GM23248 (cell line): ENCODE results near the gene EPN2. TPM values are rescaled to one million over a fixed set of nuclear protein-coding genes. Genes with fewer than 3 reads are reported as not detected.

Experiments
- DNase-seq: peaks from one replicate; pipeline ENCODE4 v3.0.0-alpha.2; 2015
- H2AFZ ChIP-seq: fragments of 200-600 bp; sonication (generic); 2 replicates; pipeline ENCODE4 v1.6.1; 2016; ENCODE audit warnings: antibody characterized with exemption
- H3F3A ChIP-seq: fragments of 200-600 bp; sonication (generic); 2 replicates; pipeline ENCODE4 v1.6.1; 2016; ENCODE audit warnings: mild to moderate bottlenecking, antibody characterized with exemption, mixed run types; ENCODE audit not compliant: insufficient read depth
- H3K27ac ChIP-seq: fragments of 200-600 bp; sonication (generic); 2 replicates; pipeline ENCODE4 v1.5.1; 2016; ENCODE audit warnings: mild to moderate bottlenecking
- H3K27me3 ChIP-seq: fragments of 200-600 bp; sonication (generic); replicated peaks from 2 replicates; pipeline ENCODE4 v1.6.1; 2016; ENCODE audit warnings: mild to moderate bottlenecking; ENCODE audit not compliant: insufficient read depth
- H3K36me3 ChIP-seq: fragments of 200-600 bp; sonication (generic); 2 replicates; pipeline ENCODE4 v1.6.1; 2016; ENCODE audit warnings: low read depth, mild to moderate bottlenecking
- H3K4me1 ChIP-seq: fragments of 200-600 bp; sonication (generic); 2 replicates; pipeline ENCODE4 v1.6.1; 2016; ENCODE audit warnings: mild to moderate bottlenecking; ENCODE audit not compliant: insufficient read depth
- H3K4me2 ChIP-seq: fragments of 200-600 bp; sonication (generic); one replicate; pipeline ENCODE4 v1.6.1; 2016; ENCODE audit warnings: mild to moderate bottlenecking; ENCODE audit not compliant: unreplicated experiment
- H3K4me3 ChIP-seq: fragments of 200-600 bp; sonication (generic); 2 replicates; pipeline ENCODE4 v1.5.1; 2016; ENCODE audit warnings: mild to moderate bottlenecking
- H3K79me2 ChIP-seq: fragments of 200-600 bp; sonication (generic); 2 replicates; pipeline ENCODE4 v1.6.1; 2016; ENCODE audit warnings: mild to moderate bottlenecking; ENCODE audit not compliant: insufficient read depth
- H3K9ac ChIP-seq: fragments of 200-600 bp; sonication (generic); 2 replicates; pipeline ENCODE4 v1.6.1; 2016; ENCODE audit warnings: mild to moderate bottlenecking
- H3K9me2 ChIP-seq: fragments of 200-600 bp; sonication (generic); 2 replicates; pipeline ENCODE4 v1.6.1; 2016; ENCODE audit warnings: mixed run types, mild to moderate bottlenecking, moderate library complexity; ENCODE audit not compliant: insufficient read depth
- H3K9me3 ChIP-seq: fragments of 200-600 bp; sonication (generic); one replicate; pipeline ENCODE4 v1.6.1; 2017; ENCODE audit warnings: low read depth
- H4K20me1 ChIP-seq: fragments of 200-600 bp; sonication (generic); 2 replicates; pipeline ENCODE4 v1.6.0; 2016; ENCODE audit not compliant: insufficient read depth
- EZH2 ChIP-seq: fragments of 200-600 bp; sonication (generic); IDR thresholded peaks from 2 replicates; pipeline ENCODE4 v1.6.1; 2018; ENCODE audit warnings: antibody characterized with exemption, mild to moderate bottlenecking; ENCODE audit not compliant: insufficient read depth, poor library complexity, severe bottlenecking
- EZH2phosphoT487 ChIP-seq: fragments of 200-600 bp; sonication (generic); IDR thresholded peaks from 2 replicates; pipeline ENCODE4 v1.6.1; 2018; ENCODE audit warnings: antibody characterized with exemption, moderate library complexity, mild to moderate bottlenecking, low read depth; ENCODE audit not compliant: insufficient read depth
- WGBS, 2 experiments: methylation state at CpG; one replicate each; pipeline ENCODE4 v1.1.6; 2015 to 2017; ENCODE audit warnings: low lambda C conversion rate in 2 of 2, low coverage in 1 of 2; ENCODE audit errors: missing lambda C conversion rate in 2 of 2; 5-methylcytosine and 5-hydroxymethylcytosine counted together
- in situ Hi-C: fragments of 300-500 bp; cut with MboI; formaldehyde crosslinking; loops from 2 replicates; pipeline ENCODE4 v1.15.0; 2020
- polyA plus RNA-seq: library from polyadenylated mRNA; unstranded; fragments of >200 nt; fragmentation: Nextera tagmentation; extraction: Ambion mirVana; gene quantifications from 2 replicates; pipeline ENCODE4 v1.2.1, GENCODE V29; 2016
- total RNA-seq: library from RNA; depleted of rRNA; stranded (reverse); fragments of >200 nt; shearing (Covaris generic); gene quantifications from 2 replicates; pipeline ENCODE4 v1.2.3, GENCODE V29; 2014

Gene EPN2
- total and polyA plus RNA-seq, 2 experiments from 2014 or later: 25.3 to 54.0 TPM

- no peak for TF ChIP-seq EZH2phosphoT487
- no peak for TF ChIP-seq EZH2
- no peak overlapping the region for H3K27ac ChIP-seq
- in situ Hi-C loops: no loop called here
Observed at GRCh38 chr17:19338031-19338990, 101.1 kb downstream of the EPN2 start.

GRCh38 chr17:19339341-19339815 lies 102.2 kb downstream of the EPN2 start:
- Histone ChIP-seq H3K9ac (no peak overlapping the region), H3K9me2 (no peaks in the 10 kb centered on the region), H3K36me3 (no peaks in the 10 kb centered on the region), H3K4me2 (no peak overlapping the region), H3K79me2 (no peaks in the 10 kb centered on the region), H3K4me1 (0 out of 2 replicates have a peak, but pooled peaks cover 7% of the 10 kb centered on the region), H4K20me1 (no peaks in the 10 kb centered on the region), H3K27ac (no peak overlapping the region), H3F3A (peaks cover 9% of the 10 kb centered on the region; the same call in 1 of the 2 replicates), H2AFZ (no peak overlapping the region), H3K9me3 (no peaks in the 10 kb centered on the region), H3K27me3 (no peaks in the 10 kb centered on the region), H3K4me3 (no peak overlapping the region)
- TF ChIP-seq EZH2: no peak
- no peak for TF ChIP-seq EZH2phosphoT487
- in situ Hi-C loops: no loop called here
- no peak for DNase-seq
- 17 to 18% methylated on average over 2 of the region's 2 CpGs for WGBS, 2 experiments

More at GRCh38 chr17:19338031-19338990, 101.1 kb downstream of the EPN2 start:
- H3K4me2 ChIP-seq: no peak overlapping the region
- no peaks in the 10 kb centered on the region for H3K79me2 ChIP-seq
- no peaks in the 10 kb centered on the region for H3K9me3 ChIP-seq
- H3K9me2 ChIP-seq: no peaks in the 10 kb centered on the region
- no peak overlapping the region for H3K9ac ChIP-seq
- no peak overlapping the region for H3K4me3 ChIP-seq
- H4K20me1 ChIP-seq: no peaks in the 10 kb centered on the region
- no peaks in the 10 kb centered on the region for H3K36me3 ChIP-seq
- WGBS, 2 experiments: 99% methylated on average over 7 of the region's 7 CpGs
- 0 out of 2 replicates have a peak, but pooled peaks cover 7% of the 10 kb centered on the region for H3K4me1 ChIP-seq
- peak; percentile 48 for DNase-seq
- H3K27me3 ChIP-seq: no peaks in the 10 kb centered on the region
- H2AFZ ChIP-seq: no peak overlapping the region
- H3F3A ChIP-seq: peaks cover 9% of the 10 kb centered on the region; the same call in 1 of the 2 replicates

- H3K9ac ChIP-seq: no peak overlapping the region
- no peak overlapping the region for H3K4me3 ChIP-seq
- H3K27ac ChIP-seq: no peak overlapping the region
- H3K27me3 ChIP-seq: no peaks in the 10 kb centered on the region
- peaks cover 18% of the 10 kb centered on the region; the same call in 1 of the 2 replicates for H3F3A ChIP-seq
- no peaks in the 10 kb centered on the region for H3K9me2 ChIP-seq
- TF ChIP-seq EZH2: no peak
- TF ChIP-seq EZH2phosphoT487: no peak
- H3K36me3 ChIP-seq: no peaks in the 10 kb centered on the region
- no peak overlapping the region for H2AFZ ChIP-seq
- no peak for DNase-seq
- H3K9me3 ChIP-seq: no peaks in the 10 kb centered on the region
- no peaks in the 10 kb centered on the region for H4K20me1 ChIP-seq
- no peak overlapping the region for H3K4me2 ChIP-seq
- 42 to 48% methylated on average over 7 of the region's 7 CpGs for WGBS, 2 experiments
- in situ Hi-C loops: no loop called here
- peaks cover 14% of the 10 kb centered on the region for H3K4me1 ChIP-seq
- H3K79me2 ChIP-seq: no peaks in the 10 kb centered on the region
Observed at GRCh38 chr17:19341211-19341631, 104.1 kb downstream of the EPN2 start.

GRCh38 chr17:19341641-19342610 lies 104.8 kb downstream of the EPN2 start:
- Histone ChIP-seq H3K27ac (no peak overlapping the region), H3K36me3 (no peaks in the 10 kb centered on the region), H3K4me1 (peaks cover 21% of the 10 kb centered on the region), H4K20me1 (no peaks in the 10 kb centered on the region), H3F3A (peaks cover 18% of the 10 kb centered on the region; the same call in 1 of the 2 replicates), H3K4me2 (no peak overlapping the region), H3K9me3 (no peaks in the 10 kb centered on the region), H2AFZ (no peak overlapping the region), H3K9me2 (no peaks in the 10 kb centered on the region), H3K79me2 (no peaks in the 10 kb centered on the region), H3K4me3 (no peak overlapping the region), H3K27me3 (no peaks in the 10 kb centered on the region), H3K9ac (no peak overlapping the region)
- peak; percentile 28 for DNase-seq
- no peak for TF ChIP-seq EZH2
- in situ Hi-C loops: no loop called here
- WGBS, 2 experiments: 57 to 59% methylated on average over 20 of the region's 20 CpGs
